CD4-positive, alpha-beta T cell (primary cell): Measurements from ENCODE around the gene GALNTL6. TPM values are rescaled to one million over a fixed set of nuclear protein-coding genes. Genes with fewer than 3 reads are reported as not detected.

ENCODE experiments used
- ATAC-seq: fragments of 200-7000 bp; cut with Tn5 transposase; one replicate; pipeline ENCODE4 v1.10.0; 2022; ENCODE audit warnings: mild to moderate bottlenecking; ENCODE audit not compliant: poor library complexity
- CTCF ChIA-PET: fragments of 350-600 bp; sonication (Branson Sonifier 250); formaldehyde crosslinking; loops from one replicate; lab custom pipeline; 2021; ENCODE audit warnings: antibody characterized with exemption, inconsistent platforms; lab: Charles Lee
- POLR2A ChIA-PET: fragments of 350-600 bp; sonication (Branson Sonifier 250); formaldehyde crosslinking; loops from one replicate; lab custom pipeline; 2021; ENCODE audit warnings: antibody characterized with exemption, inconsistent platforms; lab: Charles Lee
- DNase-seq, 14 experiments: peaks; one replicate each; pipeline ENCODE4 v3.0.0-alpha.2; 2013 to 2020; ENCODE audit warnings: mixed read lengths in 2 of 14
- H3K27ac ChIP-seq, 2 donors: one replicate each; pipeline versions ENCODE4 v1.5.1 to v1.7.0; 2013; ENCODE audit warnings: low read length in 2 of 2, low read depth in 1 of 2, mild to moderate bottlenecking in 1 of 2
- H3K27me3 ChIP-seq, 2 experiments: 1 replicate in 1 of 2; 2 replicates in 1 of 2; pipeline versions ENCODE4 v1.6.1 to v1.7.0; 2013; ENCODE audit warnings: low read length in 2 of 2, control low read depth in 1 of 2, mild to moderate bottlenecking in 1 of 2, moderate library complexity in 1 of 2; ENCODE audit not compliant: insufficient read depth in 2 of 2, control insufficient read depth in 1 of 2
- H3K36me3 ChIP-seq: one replicate; pipeline ENCODE4 v1.6.1; 2013; ENCODE audit warnings: low read length, control low read depth; ENCODE audit not compliant: insufficient read depth
- H3K4me1 ChIP-seq: one replicate; pipeline ENCODE4 v1.6.1; 2013; ENCODE audit warnings: low read length, control low read depth; ENCODE audit not compliant: insufficient read depth
- H3K4me3 ChIP-seq: one replicate; pipeline ENCODE4 v1.5.1; 2013; ENCODE audit warnings: mild to moderate bottlenecking, low read length, moderate library complexity
- H3K9me3 ChIP-seq, 2 experiments: 1 replicate in 1 of 2; 2 replicates in 1 of 2; pipeline versions ENCODE4 v1.6.1 to v1.7.0; 2013; ENCODE audit warnings: low read length in 2 of 2, mild to moderate bottlenecking in 2 of 2, control low read depth in 1 of 2, moderate library complexity in 1 of 2; ENCODE audit not compliant: control insufficient read depth in 1 of 2, insufficient read depth in 1 of 2
- H3K27ac Mint-ChIP-seq: one replicate; pipeline ENCODE4 v1.8.0; 2020; ENCODE audit warnings: mixed read lengths
- H3K27me3 Mint-ChIP-seq: one replicate; pipeline ENCODE4 v1.8.0; 2021; ENCODE audit warnings: mixed read lengths
- H3K36me3 Mint-ChIP-seq: one replicate; pipeline ENCODE4 v1.8.0; 2021; ENCODE audit warnings: low read depth, mixed read lengths
- H3K4me1 Mint-ChIP-seq: one replicate; pipeline ENCODE4 v1.8.0; 2021; ENCODE audit warnings: low read depth, mixed read lengths
- H3K4me3 Mint-ChIP-seq: one replicate; pipeline ENCODE4 v1.8.0; 2020; ENCODE audit warnings: mild to moderate bottlenecking, mixed read lengths
- H3K9me3 Mint-ChIP-seq: one replicate; pipeline ENCODE4 v1.8.0; 2020; ENCODE audit warnings: mixed read lengths
- CTCF ChIP-seq: fragments of 200-600 bp; IDR thresholded peaks from one replicate; pipeline ENCODE4 v1.8.0; 2022; ENCODE audit warnings: antibody characterized with exemption, mild to moderate bottlenecking
- intact Hi-C, 2 experiments: fragments of 100-400 bp; cut with DNase I in 1 of 2; cut with micrococcal nuclease in 1 of 2; formaldehyde crosslinking; loops; one replicate each; pipeline versions ENCODE4 v1.15.1 to v1.9.0; 2023 to 2025; cut with DNase I, micrococcal nuclease
- total RNA-seq, 174 experiments: library from RNA in 2 of 174; stranded (reverse) in 2 of 174; gene quantifications; one replicate each; pipeline ENCODE4 v1.2.3 and lab custom pipeline; 2021 to 2026

GALNTL6 gene
- total RNA-seq, 2 experiments from 2014 or later, result not detected

GRCh38 chr4:172686021-172686420 lies 872.8 kb downstream of the GALNTL6 start:
- no peaks in the 10 kb centered on the region for H3K36me3 ChIP-seq
- intact Hi-C loops, result no loop called here
- DNase-seq (no peak), ATAC-seq (no peak)
- H3K9me3 ChIP-seq, result peaks cover 0 to 4% of the 10 kb centered on the region in 2 experiments
- Mint-ChIP-seq H3K9me3 (peaks cover 5% of the 10 kb centered on the region), H3K27me3 (no peaks in the 10 kb centered on the region), H3K4me3 (no peak overlapping the region), H3K27ac (no peak overlapping the region), H3K36me3 (no peaks in the 10 kb centered on the region), H3K4me1 (no peaks in the 10 kb centered on the region)
- ChIA-PET POLR2A (no interaction called here), CTCF (no interaction called here)
- no peak overlapping the region for H3K4me3 ChIP-seq
- no peaks in the 10 kb centered on the region for H3K4me1 ChIP-seq
- TF ChIP-seq CTCF, result no peak
- H3K27me3 ChIP-seq, result no peaks in the 10 kb centered on the region
- no peak overlapping the region for H3K27ac ChIP-seq

- no peaks in the 10 kb centered on the region for H3K27me3 ChIP-seq
- Mint-ChIP-seq H3K9me3 (peaks cover 9% of the 10 kb centered on the region), H3K4me1 (no peaks in the 10 kb centered on the region), H3K4me3 (no peak overlapping the region), H3K36me3 (no peaks in the 10 kb centered on the region), H3K27me3 (no peaks in the 10 kb centered on the region), H3K27ac (no peak overlapping the region)
- H3K4me3 ChIP-seq, result no peak overlapping the region
- DNase-seq (no peak), ATAC-seq (no peak)
- no peak for TF ChIP-seq CTCF
- H3K9me3 ChIP-seq, result peaks cover 3 to 12% of the 10 kb centered on the region in 2 experiments
- H3K36me3 ChIP-seq, result no peaks in the 10 kb centered on the region
- intact Hi-C loops, result no loop called here
- no peak overlapping the region for H3K27ac ChIP-seq
- ChIA-PET POLR2A (no interaction called here), CTCF (no interaction called here)
- H3K4me1 ChIP-seq, result no peaks in the 10 kb centered on the region
Measured at GRCh38 chr4:172688534-172688933, 875.3 kb downstream of the GALNTL6 start.

GRCh38 chr4:172691552-172691951 lies 878.3 kb downstream of the GALNTL6 start:
- Histone ChIP-seq H3K9me3 (peaks cover 3 to 12% of the 10 kb centered on the region in 2 experiments), H3K4me3 (no peak overlapping the region), H3K27me3 (no peaks in the 10 kb centered on the region), H3K4me1 (no peaks in the 10 kb centered on the region), H3K27ac (no peak overlapping the region), H3K36me3 (no peaks in the 10 kb centered on the region)
- ATAC-seq (no peak), DNase-seq (no peak)
- intact Hi-C loops, result no loop called here
- Mint-ChIP-seq H3K36me3 (no peaks in the 10 kb centered on the region), H3K4me3 (no peak overlapping the region), H3K4me1 (no peaks in the 10 kb centered on the region), H3K27ac (no peak overlapping the region), H3K27me3 (no peaks in the 10 kb centered on the region), H3K9me3 (peaks cover 9% of the 10 kb centered on the region)
- POLR2A ChIA-PET, result no interaction called here
- CTCF ChIA-PET, result no interaction called here
- TF ChIP-seq CTCF, result no peak
